Measurements from ENCODE around the gene DPP10. TPM values are rescaled to one million over a fixed set of nuclear protein-coding genes. Genes with fewer than 3 reads are reported as not detected.

Gene DPP10
- total RNA-seq, 1 donor from 2014 or later, result not detected

- H3K36me3 Mint-ChIP-seq (ENCODE audit: low read depth), result no peaks in the 10 kb centered on the region
- H3K9me3 Mint-ChIP-seq, result no peaks in the 10 kb centered on the region
- DNase-seq (ENCODE audit: low spot score), result no peak
- no peaks in the 10 kb centered on the region for H3K27me3 Mint-ChIP-seq (ENCODE audit: insufficient read depth)
- H3K4me1 Mint-ChIP-seq (ENCODE audit: low read depth), result no peaks in the 10 kb centered on the region
- no peak overlapping the region for H3K27ac Mint-ChIP-seq
- intact Hi-C loops (cut with micrococcal nuclease), result no loop called here
- no peak overlapping the region for H3K4me3 Mint-ChIP-seq
These were observed 1399.9 kb downstream of the DPP10 start for GRCh38 chr2:115842306-115842705.

DNA sequence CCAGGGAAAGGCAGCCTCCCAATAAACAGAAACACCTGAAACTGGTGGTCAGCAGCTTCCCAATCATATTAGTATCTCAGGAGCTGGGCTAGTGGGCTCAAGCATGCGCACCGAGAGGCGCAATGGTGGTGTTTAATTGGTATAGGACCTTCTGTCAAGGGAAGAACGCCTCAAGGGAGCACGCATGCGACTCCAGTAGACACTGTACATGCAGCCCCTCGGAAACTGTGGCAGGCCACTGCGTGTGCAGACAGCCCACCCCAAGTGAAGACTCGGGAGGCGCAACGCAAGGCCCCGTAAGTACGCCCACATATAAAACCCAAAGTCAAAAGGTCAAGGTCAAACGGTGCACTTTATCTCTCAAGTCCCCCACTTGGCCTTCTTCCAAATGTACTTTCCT lies 1405.8 kb downstream of the DPP10 start:
- Mint-ChIP-seq H3K36me3 (ENCODE audit: low read depth) (no peaks in the 10 kb centered on the region), H3K27me3 (ENCODE audit: insufficient read depth) (no peaks in the 10 kb centered on the region), H3K27ac (no peak overlapping the region), H3K9me3 (peaks cover 14% of the 10 kb centered on the region), H3K4me3 (no peak overlapping the region), H3K4me1 (ENCODE audit: low read depth) (no peaks in the 10 kb centered on the region)
- intact Hi-C loops (cut with micrococcal nuclease), result no loop called here
- no peak for DNase-seq (ENCODE audit: low spot score)

- Mint-ChIP-seq H3K36me3 (ENCODE audit: low read depth) (no peaks in the 10 kb centered on the region), H3K9me3 (peaks cover 7% of the 10 kb centered on the region)
- intact Hi-C loops (cut with micrococcal nuclease), result no loop called here
These were observed 1424.6 kb downstream of the DPP10 start for GRCh38 chr2:115867024-115867423.

GRCh38 chr2:115874427-115874826 lies 1432.0 kb downstream of the DPP10 start:
- no peaks in the 10 kb centered on the region for H3K4me1 Mint-ChIP-seq (ENCODE audit: low read depth)
- H3K27ac Mint-ChIP-seq, result no peak overlapping the region
- DNase-seq (ENCODE audit: low spot score), result no peak

More at GRCh38 chr2:115867024-115867423, 1424.6 kb downstream of the DPP10 start:
- DNase-seq (ENCODE audit: low spot score), result no peak
- Mint-ChIP-seq H3K27ac (no peak overlapping the region), H3K4me1 (ENCODE audit: low read depth) (no peaks in the 10 kb centered on the region), H3K27me3 (ENCODE audit: insufficient read depth) (no peaks in the 10 kb centered on the region), H3K4me3 (no peak overlapping the region)

DNA sequence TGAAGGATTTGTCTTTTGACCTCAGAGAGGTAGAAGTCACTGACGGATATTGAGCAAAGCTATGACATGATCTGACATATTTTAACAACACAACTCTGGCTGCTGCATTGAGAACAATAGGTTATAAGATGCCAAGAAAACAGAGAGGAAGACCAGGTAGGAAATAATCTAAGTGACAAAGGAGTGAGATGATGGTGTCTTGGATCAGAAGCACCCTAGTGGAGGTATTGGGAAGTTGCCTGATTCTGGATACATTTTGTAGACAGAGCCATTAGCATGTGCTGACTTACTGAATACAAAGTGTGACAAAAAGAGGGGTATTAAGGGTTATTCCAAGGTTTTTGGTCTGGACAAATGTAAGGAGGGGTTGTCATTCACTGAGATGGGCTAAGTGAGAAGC lies 1438.1 kb downstream of the DPP10 start:
- Mint-ChIP-seq H3K9me3 (peaks cover 11% of the 10 kb centered on the region), H3K4me1 (ENCODE audit: low read depth) (no peaks in the 10 kb centered on the region), H3K27ac (no peak overlapping the region), H3K4me3 (no peak overlapping the region), H3K36me3 (ENCODE audit: low read depth) (no peaks in the 10 kb centered on the region), H3K27me3 (ENCODE audit: insufficient read depth) (no peaks in the 10 kb centered on the region)
- intact Hi-C loops (cut with micrococcal nuclease), result no loop called here
- DNase-seq (ENCODE audit: low spot score), result no peak

More at GRCh38 chr2:115874427-115874826, 1432.0 kb downstream of the DPP10 start:
- no peaks in the 10 kb centered on the region for H3K36me3 Mint-ChIP-seq (ENCODE audit: low read depth)
- H3K9me3 Mint-ChIP-seq, result peaks cover 3% of the 10 kb centered on the region
- intact Hi-C loops (cut with micrococcal nuclease), result no loop called here
- H3K4me3 Mint-ChIP-seq, result no peak overlapping the region
- no peaks in the 10 kb centered on the region for H3K27me3 Mint-ChIP-seq (ENCODE audit: insufficient read depth)

DNA sequence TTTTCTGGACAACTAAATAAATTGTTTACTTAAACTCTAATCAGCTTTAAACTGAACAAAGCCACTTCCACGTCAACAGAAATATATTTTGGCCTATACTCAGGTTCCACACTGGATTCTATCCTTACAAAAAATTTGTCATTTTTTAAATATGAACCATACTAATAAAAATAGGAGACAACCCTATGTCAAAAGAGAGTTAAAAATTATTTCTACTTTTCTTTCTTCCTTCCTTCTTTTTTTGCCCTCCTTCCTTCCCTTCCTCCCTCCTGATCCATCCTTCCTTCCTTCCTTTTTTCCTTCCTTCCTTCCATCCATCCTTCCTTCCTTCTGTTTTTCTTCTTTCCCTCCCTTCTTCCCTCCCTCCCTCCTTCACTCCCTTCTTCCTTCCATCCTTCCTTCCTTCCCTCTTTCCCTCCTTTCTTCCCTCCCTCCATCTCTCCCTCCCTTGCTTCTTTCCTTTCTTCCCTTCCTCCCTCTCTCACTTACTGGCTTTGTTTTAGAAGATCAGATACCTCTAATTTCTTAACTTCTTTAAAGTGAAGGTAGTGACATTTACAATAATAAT lies 1444.9 kb downstream of the DPP10 start:
- Mint-ChIP-seq H3K9me3 (peaks cover 22% of the 10 kb centered on the region), H3K4me3 (no peak overlapping the region), H3K36me3 (ENCODE audit: low read depth) (no peaks in the 10 kb centered on the region), H3K27me3 (ENCODE audit: insufficient read depth) (no peaks in the 10 kb centered on the region), H3K4me1 (ENCODE audit: low read depth) (no peaks in the 10 kb centered on the region), H3K27ac (no peak overlapping the region)
- DNase-seq (ENCODE audit: low spot score), result no peak
- intact Hi-C loops (cut with micrococcal nuclease), result no loop called here

Data from activated T-helper 1 cell treated with anti-CD3 and anti-CD28 coated beads, Interleukin-12 subunit alpha, Interleukin-12 subunit beta, Interleukin-2, Interleukin-4 antibody, amounts not matched to agents 30 ng/mL and 10 ng/mL and 1 ng/mL, durations not matched to agents 14 hours and 24 hours and 36 hours (primary cell).